Prostate gland (tissue), 2 donors: ENCODE data around the gene HNF4A.

ENCODE experiments used
- CTCF ChIP-seq, 4 experiments: fragments of 200-600 bp in 2 of 4; fragments of 450-650 bp in 2 of 4; sonication (generic) in 2 of 4; IDR thresholded peaks; 1 replicate in 3 of 4; 2 replicates in 1 of 4; pipeline ENCODE4 v1.5.1; 2016 to 2019; ENCODE audit warnings: antibody characterized with exemption in 4 of 4, mild to moderate bottlenecking in 2 of 4, moderate library complexity in 2 of 4
- POLR2AphosphoS5 ChIP-seq: sonication (generic); formaldehyde crosslinking; IDR thresholded peaks from one replicate; pipeline ENCODE4 v1.6.1; 2017; ENCODE audit warnings: antibody characterized with exemption

- TF ChIP-seq CTCF (IDR thresholded peaks at IDR 0.05) (no peak), POLR2AphosphoS5 (no peak)
These were observed 40.2 kb downstream of the HNF4A start for GRCh38 chr20:44395461-44396340.
